ENCODE data around the gene MPRIP. TPM values are rescaled to one million over a fixed set of nuclear protein-coding genes. Genes with fewer than 3 reads are reported as not detected.
A peak's percentile ranks its signal among the peaks of the same experiment; 100 is the strongest.

MPRIP gene
- total and polyA plus RNA-seq, 12 donors: 88.5 to 234 (median 175) TPM

DNA sequence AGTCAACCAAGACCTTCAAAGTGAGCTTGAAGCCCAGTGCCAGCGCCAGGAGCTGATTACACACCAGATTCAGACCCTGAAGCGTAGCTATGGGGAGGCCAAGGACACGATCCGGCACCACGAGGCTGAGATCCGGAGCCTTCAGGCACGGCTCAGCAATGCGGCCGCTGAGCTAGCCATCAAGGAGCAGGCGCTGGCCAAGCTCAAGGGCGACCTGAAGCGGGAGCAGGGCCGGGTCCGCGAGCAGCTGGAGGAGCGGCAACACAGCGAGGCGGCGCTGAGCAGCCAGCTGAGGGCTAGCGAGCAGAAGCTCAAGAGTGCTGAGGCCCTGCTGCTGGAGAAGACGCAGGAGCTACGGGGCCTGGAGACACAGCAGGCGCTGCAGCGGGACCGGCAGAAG lies 121.9 kb downstream of the MPRIP start:
- Histone ChIP-seq H3K27me3 (no peaks in the 10 kb centered on the region), H3K36me3 (replicated peaks in 1 of 2) (peaks cover 0 to 88% of the 10 kb centered on the region in 2 donors), H3K4me3 (no peak overlapping the region), H3K4me1 (replicated peaks in 1 of 2) (peaks cover 0 to 3% of the 10 kb centered on the region in 2 donors), H3K9me3 (replicated peaks in 1 of 3) (no peaks in the 10 kb centered on the region), H3K27ac (peak overlapping the region in 1 of 5 donors; percentile 34)
- intact Hi-C loops (cut with DNase I): no loop called here
- TF ChIP-seq, protein P1, sequence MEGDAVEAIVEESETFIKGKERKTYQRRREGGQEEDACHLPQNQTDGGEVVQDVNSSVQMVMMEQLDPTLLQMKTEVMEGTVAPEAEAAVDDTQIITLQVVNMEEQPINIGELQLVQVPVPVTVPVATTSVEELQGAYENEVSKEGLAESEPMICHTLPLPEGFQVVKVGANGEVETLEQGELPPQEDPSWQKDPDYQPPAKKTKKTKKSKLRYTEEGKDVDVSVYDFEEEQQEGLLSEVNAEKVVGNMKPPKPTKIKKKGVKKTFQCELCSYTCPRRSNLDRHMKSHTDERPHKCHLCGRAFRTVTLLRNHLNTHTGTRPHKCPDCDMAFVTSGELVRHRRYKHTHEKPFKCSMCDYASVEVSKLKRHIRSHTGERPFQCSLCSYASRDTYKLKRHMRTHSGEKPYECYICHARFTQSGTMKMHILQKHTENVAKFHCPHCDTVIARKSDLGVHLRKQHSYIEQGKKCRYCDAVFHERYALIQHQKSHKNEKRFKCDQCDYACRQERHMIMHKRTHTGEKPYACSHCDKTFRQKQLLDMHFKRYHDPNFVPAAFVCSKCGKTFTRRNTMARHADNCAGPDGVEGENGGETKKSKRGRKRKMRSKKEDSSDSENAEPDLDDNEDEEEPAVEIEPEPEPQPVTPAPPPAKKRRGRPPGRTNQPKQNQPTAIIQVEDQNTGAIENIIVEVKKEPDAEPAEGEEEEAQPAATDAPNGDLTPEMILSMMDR (IDR thresholded peaks at IDR 0.05): no peak
- TF ChIP-seq POLR2A (IDR thresholded peaks at IDR 0.05): no peak
- WGBS, 4 donors: 45 to 68% (median 54%) methylated on average over 15 to 25 of the region's 25 CpGs
- DNase-seq: peak; percentile 67 to 93 (median 88)

DNA sequence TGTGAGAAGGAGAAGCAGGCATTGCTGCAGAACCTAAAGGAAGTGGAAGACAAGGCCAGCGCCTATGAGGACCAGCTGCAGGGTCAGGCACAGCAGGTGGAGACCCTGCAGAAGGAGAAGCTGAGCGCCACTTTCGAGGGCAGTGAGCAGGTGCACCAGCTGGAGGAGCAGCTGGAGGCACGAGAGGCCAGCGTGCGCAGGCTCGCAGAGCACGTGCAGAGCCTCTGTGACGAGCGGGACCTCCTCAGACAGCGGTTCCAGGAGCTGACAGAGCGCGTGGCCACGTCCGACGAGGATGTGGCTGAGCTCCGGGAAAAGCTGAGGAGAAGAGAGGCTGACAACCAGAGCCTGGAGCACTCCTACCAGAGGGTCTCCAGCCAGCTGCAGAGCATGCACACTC lies 122.4 kb downstream of the MPRIP start:
- WGBS, 4 donors: 93 to 97% (median 97%) methylated on average over 17 of the region's 17 CpGs
- intact Hi-C loops (cut with DNase I): no loop called here
- DNase-seq: no peak
- no peak for TF ChIP-seq POLR2A (IDR thresholded peaks at IDR 0.05)
- TF ChIP-seq, protein P1 (IDR thresholded peaks at IDR 0.05): no peak
- no peak overlapping the region for H3K27ac ChIP-seq
- peaks cover 0 to 84% of the 10 kb centered on the region in 2 donors for H3K36me3 ChIP-seq (replicated peaks in 1 of 2)
- no peak overlapping the region for H3K4me3 ChIP-seq
- H3K4me1 ChIP-seq (replicated peaks in 1 of 2): peaks cover 0 to 3% of the 10 kb centered on the region in 2 donors
- H3K9me3 ChIP-seq (replicated peaks in 1 of 3): no peaks in the 10 kb centered on the region
- no peaks in the 10 kb centered on the region for H3K27me3 ChIP-seq

DNA sequence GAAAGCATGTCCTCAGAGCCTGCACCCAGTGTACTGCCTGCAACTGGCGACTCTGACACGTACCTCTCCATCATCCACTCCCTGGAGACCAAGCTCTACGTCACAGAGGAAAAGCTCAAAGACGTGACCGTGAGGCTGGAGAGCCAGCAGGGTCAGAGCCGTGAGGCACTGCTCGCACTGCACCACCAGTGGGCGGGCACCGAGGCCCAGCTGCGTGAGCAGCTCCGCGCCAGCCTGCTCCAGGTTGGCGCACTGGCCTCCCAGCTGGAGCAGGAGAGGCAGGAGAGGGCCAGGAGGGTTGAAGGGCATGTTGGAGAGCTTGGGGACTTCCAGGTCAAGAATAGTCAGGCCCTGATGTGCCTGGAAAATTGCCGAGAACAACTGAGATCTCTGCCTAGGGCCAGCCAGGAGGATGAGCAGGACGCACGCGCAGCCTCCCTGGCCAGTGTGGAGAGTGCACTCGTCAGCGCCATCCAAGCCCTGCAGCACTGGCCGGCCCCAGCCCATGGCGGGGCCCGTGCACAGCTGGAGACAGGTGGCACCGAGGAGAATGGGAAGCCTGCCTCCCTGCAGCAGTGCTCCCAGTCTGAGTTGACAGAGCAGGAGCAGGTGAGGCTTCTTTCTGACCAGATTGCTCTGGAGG lies 123.5 kb downstream of the MPRIP start:
- peaks cover 0 to 3% of the 10 kb centered on the region in 2 donors for H3K4me1 ChIP-seq (replicated peaks in 1 of 2)
- TF ChIP-seq POLR2A (IDR thresholded peaks at IDR 0.05): no peak
- TF ChIP-seq, protein P1 (IDR thresholded peaks at IDR 0.05): no peak
- no peak overlapping the region for H3K27ac ChIP-seq
- intact Hi-C loops (cut with DNase I): no loop called here
- no peak overlapping the region for H3K4me3 ChIP-seq
- DNase-seq: no peak
- H3K36me3 ChIP-seq (replicated peaks in 1 of 2): peaks cover 0 to 73% of the 10 kb centered on the region in 2 donors
- no peaks in the 10 kb centered on the region for H3K9me3 ChIP-seq (replicated peaks in 1 of 3)
- H3K27me3 ChIP-seq: no peaks in the 10 kb centered on the region
- WGBS, 4 donors: 94 to 98% (median 97%) methylated on average over 12 to 23 of the region's 23 CpGs

DNA sequence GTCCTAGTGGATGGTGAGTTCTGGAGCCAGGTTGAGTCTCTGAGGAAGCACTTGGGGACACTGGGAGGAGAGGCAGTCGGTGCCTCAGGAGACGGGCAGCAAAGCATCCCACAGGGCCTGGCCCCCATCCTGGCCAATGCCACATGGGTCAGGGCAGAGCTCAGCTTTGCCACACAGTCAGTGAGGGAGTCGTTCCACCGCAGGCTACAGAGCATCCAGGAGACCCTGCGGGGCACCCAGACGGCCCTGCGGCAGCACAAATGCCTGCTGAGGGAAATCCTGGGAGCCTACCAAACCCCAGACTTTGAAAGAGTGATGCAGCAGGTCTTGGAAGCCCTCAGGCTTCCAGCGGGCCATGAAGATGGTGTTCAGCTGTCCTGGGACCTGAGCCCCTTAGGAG lies 124.2 kb downstream of the MPRIP start:
- Histone ChIP-seq H3K36me3 (replicated peaks in 1 of 2) (peaks cover 0 to 71% of the 10 kb centered on the region in 2 donors), H3K9me3 (replicated peaks in 1 of 3) (no peaks in the 10 kb centered on the region), H3K27me3 (no peaks in the 10 kb centered on the region), H3K27ac (no peak overlapping the region), H3K4me3 (no peak overlapping the region), H3K4me1 (replicated peaks in 1 of 2) (peaks cover 0 to 3% of the 10 kb centered on the region in 2 donors)
- DNase-seq: no peak
- intact Hi-C loops (cut with DNase I): no loop called here
- no peak for TF ChIP-seq POLR2A (IDR thresholded peaks at IDR 0.05)
- TF ChIP-seq, protein P1 (IDR thresholded peaks at IDR 0.05): no peak
- WGBS, 4 donors: 89 to 100% (median 97%) methylated on average over 1 to 8 of the region's 8 CpGs
